A549 (cell line): Measurements from ENCODE around the gene ATP5F1A.

Experiments
- KDM1A ChIP-seq: fragments of 200-600 bp; sonication (generic); IDR thresholded peaks from 2 replicates; pipeline ENCODE4 v1.6.1; 2016; ENCODE audit warnings: low read depth, mild to moderate bottlenecking
- POLR2A ChIP-seq: IDR thresholded peaks from 2 replicates; pipeline ENCODE4 v1.6.1; 2012; ENCODE audit warnings: mild to moderate bottlenecking, low read length
- RAD21 ChIP-seq, 2 experiments: fragments of >200 bp in 1 of 2; sonication (Bioruptor Twin) in 1 of 2; formaldehyde crosslinking in 1 of 2; IDR thresholded peaks in 1 of 2; conservative IDR thresholded peaks in 1 of 2; 2 replicates in 1 of 2; 3 replicates in 1 of 2; pipeline ENCODE4 v1.6.1; 2012 to 2018; ENCODE audit warnings: inconsistent platforms in 1 of 2
- SMC3 ChIP-seq: fragments of >200 bp; sonication (Bioruptor Twin); formaldehyde crosslinking; IDR thresholded peaks from 3 replicates; pipeline ENCODE4 v1.6.1; 2018; ENCODE audit warnings: inconsistent platforms
- TF ChIP-seq, protein P1 (sequence below): fragments of >200 bp; sonication (Bioruptor Twin); formaldehyde crosslinking; IDR thresholded peaks from 3 replicates; pipeline ENCODE4 v1.5.1; 2016

DNA sequence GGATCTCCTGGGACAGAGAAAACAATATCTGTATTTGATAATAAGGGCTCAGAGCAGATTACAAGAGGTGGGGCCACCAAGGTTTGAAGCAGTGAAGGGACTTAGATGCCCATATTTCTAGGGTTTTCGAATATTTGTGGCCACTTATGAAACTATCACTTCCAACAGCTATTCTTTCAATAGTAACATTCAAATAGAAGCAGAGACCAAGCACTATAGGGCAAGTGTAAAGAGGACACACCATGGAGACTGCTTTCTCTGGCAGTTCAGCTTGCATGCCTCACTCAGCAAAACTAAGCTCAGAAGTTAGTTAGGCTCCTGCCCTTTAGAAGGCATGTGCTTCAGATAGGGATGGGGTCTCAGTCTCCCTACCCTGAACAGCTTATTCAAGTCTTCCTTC, 36.3 kb downstream of the ATP5F1A start:
- no peak for TF ChIP-seq SMC3
- TF ChIP-seq POLR2A: no peak
- TF ChIP-seq RAD21 (conservative IDR thresholded peaks at IDR 0.05 in 1 of 2, IDR thresholded peaks at IDR 0.05 in 1 of 2): no peak
- TF ChIP-seq, protein P1, sequence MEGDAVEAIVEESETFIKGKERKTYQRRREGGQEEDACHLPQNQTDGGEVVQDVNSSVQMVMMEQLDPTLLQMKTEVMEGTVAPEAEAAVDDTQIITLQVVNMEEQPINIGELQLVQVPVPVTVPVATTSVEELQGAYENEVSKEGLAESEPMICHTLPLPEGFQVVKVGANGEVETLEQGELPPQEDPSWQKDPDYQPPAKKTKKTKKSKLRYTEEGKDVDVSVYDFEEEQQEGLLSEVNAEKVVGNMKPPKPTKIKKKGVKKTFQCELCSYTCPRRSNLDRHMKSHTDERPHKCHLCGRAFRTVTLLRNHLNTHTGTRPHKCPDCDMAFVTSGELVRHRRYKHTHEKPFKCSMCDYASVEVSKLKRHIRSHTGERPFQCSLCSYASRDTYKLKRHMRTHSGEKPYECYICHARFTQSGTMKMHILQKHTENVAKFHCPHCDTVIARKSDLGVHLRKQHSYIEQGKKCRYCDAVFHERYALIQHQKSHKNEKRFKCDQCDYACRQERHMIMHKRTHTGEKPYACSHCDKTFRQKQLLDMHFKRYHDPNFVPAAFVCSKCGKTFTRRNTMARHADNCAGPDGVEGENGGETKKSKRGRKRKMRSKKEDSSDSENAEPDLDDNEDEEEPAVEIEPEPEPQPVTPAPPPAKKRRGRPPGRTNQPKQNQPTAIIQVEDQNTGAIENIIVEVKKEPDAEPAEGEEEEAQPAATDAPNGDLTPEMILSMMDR: no peak
- no peak for TF ChIP-seq KDM1A
